Effector memory CD8-positive, alpha-beta T cell (primary cell): ENCODE data around the gene LPO.
A peak's percentile ranks its signal among the peaks of the same experiment; 100 is the strongest.

ENCODE experiments used
- ATAC-seq: fragments of 150-1000 bp; cut with Tn5 transposase; replicated peaks from 2 replicates; pipeline ENCODE4 v1.10.0; 2021; ENCODE audit warnings: mild to moderate bottlenecking, moderate library complexity
- DNase-seq, 3 experiments: peaks; one replicate each; pipeline ENCODE4 v3.0.0; 2021
- H3K27ac Mint-ChIP-seq, 2 donors: one replicate each; pipeline ENCODE4 v1.8.0; 2022; ENCODE audit warnings: mild to moderate bottlenecking in 2 of 2, mixed read lengths in 2 of 2, moderate library complexity in 2 of 2
- H3K27me3 Mint-ChIP-seq, 2 donors: one replicate each; pipeline ENCODE4 v1.8.0; 2022; ENCODE audit warnings: mixed read lengths in 2 of 2
- H3K36me3 Mint-ChIP-seq: one replicate; pipeline ENCODE4 v1.8.0; 2022; ENCODE audit warnings: mild to moderate bottlenecking, moderate library complexity, mixed read lengths; ENCODE audit not compliant: insufficient read depth
- H3K4me1 Mint-ChIP-seq, 2 donors: one replicate each; pipeline ENCODE4 v1.8.0; 2022; ENCODE audit warnings: low read depth in 2 of 2, mixed read lengths in 2 of 2
- H3K4me3 Mint-ChIP-seq, 2 donors: one replicate each; pipeline ENCODE4 v1.8.0; 2022; ENCODE audit warnings: mild to moderate bottlenecking in 2 of 2, mixed read lengths in 2 of 2, moderate library complexity in 2 of 2
- H3K9me3 Mint-ChIP-seq, 2 donors: one replicate each; pipeline ENCODE4 v1.8.0; 2022; ENCODE audit warnings: mixed read lengths in 2 of 2

LPO gene

DNA sequence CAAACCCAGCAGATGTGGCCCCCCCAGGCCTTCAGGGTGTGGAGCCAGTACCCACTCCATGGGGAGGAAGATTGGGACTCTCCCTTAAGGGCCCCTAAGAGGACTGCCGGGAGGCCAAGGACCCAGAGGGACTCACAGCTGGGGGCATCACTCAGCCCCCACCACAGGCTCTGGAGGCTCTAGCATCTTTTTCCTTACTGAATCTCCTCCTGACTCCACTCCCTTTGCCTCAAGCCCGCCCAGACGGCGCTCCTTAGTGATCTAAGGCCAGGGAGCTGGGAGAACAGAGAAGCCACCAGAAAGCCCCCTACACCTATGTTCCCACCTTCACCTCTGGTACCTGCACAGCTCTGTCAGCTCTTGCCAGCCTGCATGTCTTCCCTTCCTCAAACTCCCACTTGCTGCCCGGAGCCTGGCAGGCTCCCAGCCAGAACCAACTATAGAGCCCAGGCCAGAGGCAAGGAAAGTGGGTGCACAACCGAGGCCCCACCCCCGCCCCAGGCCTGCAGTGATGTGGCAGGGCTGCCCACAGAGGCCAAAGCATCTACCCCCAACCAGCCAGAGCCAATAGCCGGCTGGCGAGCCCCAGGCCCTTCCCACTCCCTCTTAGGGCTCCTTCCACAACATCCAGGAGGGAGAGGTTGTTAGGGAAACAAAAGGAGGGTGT lies 64.7 kb downstream of the LPO start:
- no peak for ATAC-seq
- peak overlapping the region in 1 of 2 donors; percentile 67 for H3K27ac Mint-ChIP-seq
- no peaks in the 10 kb centered on the region for H3K27me3 Mint-ChIP-seq
- peaks cover 9 to 12% of the 10 kb centered on the region in 2 donors for H3K4me1 Mint-ChIP-seq
- H3K36me3 Mint-ChIP-seq, result peaks cover 11% of the 10 kb centered on the region
- H3K4me3 Mint-ChIP-seq, result no peak overlapping the region
- DNase-seq, result no peak
- no peaks in the 10 kb centered on the region for H3K9me3 Mint-ChIP-seq

DNA sequence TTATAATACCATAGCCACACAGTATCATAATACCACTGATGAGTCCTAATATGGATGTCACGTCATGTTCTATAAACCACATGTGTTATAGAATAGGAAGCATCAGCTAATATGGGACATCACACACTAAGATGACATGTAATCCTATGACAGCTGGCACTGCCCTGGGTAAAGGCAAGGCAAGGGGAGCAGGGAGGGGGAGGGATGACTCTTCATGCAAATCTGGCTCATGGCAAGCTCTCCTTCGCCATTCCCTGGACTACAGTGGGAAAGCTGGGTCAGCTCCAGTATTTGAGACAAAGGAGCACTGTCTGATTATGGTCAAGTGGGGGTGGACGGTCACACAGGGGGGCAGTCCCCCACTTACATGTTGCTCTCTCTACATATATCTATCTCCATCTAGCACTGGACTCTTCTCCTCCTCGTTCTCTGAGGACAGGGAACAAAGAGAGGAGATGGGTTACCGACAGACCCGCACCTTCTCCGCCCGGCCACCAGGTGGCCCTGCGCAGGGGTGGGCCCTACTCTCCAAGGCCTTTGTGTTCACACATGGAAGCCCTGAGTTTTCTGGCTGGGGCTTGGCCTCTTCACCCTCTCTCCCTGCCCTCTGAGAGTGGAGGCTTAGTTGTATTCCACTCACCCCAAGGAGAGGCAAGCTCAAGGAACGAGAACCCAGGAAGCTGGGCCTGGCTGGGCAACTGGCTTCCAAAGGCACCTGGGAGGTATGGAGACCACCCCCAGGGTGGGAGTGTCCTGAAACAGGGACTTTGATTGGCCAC lies 65.8 kb downstream of the LPO start:
- no peaks in the 10 kb centered on the region for H3K9me3 Mint-ChIP-seq
- H3K36me3 Mint-ChIP-seq, result peaks cover 17% of the 10 kb centered on the region
- peaks cover 9 to 12% of the 10 kb centered on the region in 2 donors for H3K4me1 Mint-ChIP-seq
- no peaks in the 10 kb centered on the region for H3K27me3 Mint-ChIP-seq
- DNase-seq (peak; percentile 55 to 56 (median 55)), ATAC-seq (peak; percentile 91)
- no peak overlapping the region for H3K4me3 Mint-ChIP-seq
- peak overlapping the region in 1 of 2 donors; percentile 67 for H3K27ac Mint-ChIP-seq

DNA sequence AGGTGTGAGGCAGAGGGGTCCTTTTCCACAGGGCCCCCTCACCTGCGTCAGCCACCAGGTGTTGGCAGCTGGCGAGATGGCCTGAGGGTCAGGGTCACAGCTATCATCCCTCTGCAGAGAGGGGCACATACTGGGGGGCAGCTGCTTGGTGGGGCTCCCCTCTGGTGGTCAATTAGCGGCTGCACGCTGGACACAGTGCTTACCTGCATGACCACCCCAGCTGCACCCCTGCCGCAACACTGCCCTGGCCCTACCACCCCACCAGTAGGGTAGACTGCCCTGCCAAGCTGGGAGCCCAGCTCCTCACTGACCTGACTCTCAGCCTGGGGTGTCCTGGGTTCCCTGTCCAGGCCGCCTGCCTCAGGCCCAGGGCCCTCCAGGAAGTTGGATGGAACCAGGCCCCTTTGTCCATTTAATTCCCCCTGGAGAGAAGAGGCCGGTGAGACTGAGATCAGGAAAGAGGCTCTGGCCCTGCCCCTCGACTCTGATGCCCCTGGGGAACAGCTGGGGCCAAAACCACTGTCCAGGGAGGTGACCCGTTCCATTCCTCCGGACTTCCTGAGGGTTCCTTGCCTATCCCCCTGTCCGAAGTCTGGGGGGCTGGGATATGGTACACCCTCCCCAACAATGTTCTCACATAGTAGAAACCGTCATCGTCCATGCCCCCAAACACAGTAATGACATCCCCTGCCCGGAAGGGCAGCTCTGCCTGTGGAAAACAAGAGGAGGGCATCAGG lies 66.5 kb downstream of the LPO start:
- Mint-ChIP-seq H3K27me3 (no peaks in the 10 kb centered on the region), H3K4me1 (peaks cover 9 to 12% of the 10 kb centered on the region in 2 donors), H3K36me3 (peaks cover 19% of the 10 kb centered on the region), H3K27ac (no peak overlapping the region), H3K9me3 (no peaks in the 10 kb centered on the region), H3K4me3 (no peak overlapping the region)
- DNase-seq (no peak), ATAC-seq (no peak)

GRCh38 chr17:58305626-58306025 lies 67.2 kb downstream of the LPO start:
- Mint-ChIP-seq H3K27ac (no peak overlapping the region), H3K4me3 (no peak overlapping the region), H3K36me3 (peaks cover 19% of the 10 kb centered on the region), H3K27me3 (no peaks in the 10 kb centered on the region), H3K9me3 (no peaks in the 10 kb centered on the region), H3K4me1 (peaks cover 7 to 9% of the 10 kb centered on the region in 2 donors)
- no peak for DNase-seq
- ATAC-seq, result no peak

GRCh38 chr17:58306131-58306951 lies 68.0 kb downstream of the LPO start:
- Mint-ChIP-seq H3K4me3 (no peak overlapping the region), H3K27ac (peak overlapping the region in 1 of 2 donors; percentile 84), H3K36me3 (peaks cover 19% of the 10 kb centered on the region), H3K4me1 (peaks cover 4 to 6% of the 10 kb centered on the region in 2 donors), H3K27me3 (no peaks in the 10 kb centered on the region), H3K9me3 (no peaks in the 10 kb centered on the region)
- ATAC-seq, result no peak
- no peak for DNase-seq

GRCh38 chr17:58307468-58308172 lies 69.2 kb downstream of the LPO start:
- H3K4me3 Mint-ChIP-seq, result no peak overlapping the region
- H3K36me3 Mint-ChIP-seq, result peaks cover 23% of the 10 kb centered on the region
- peaks cover 4 to 6% of the 10 kb centered on the region in 2 donors for H3K4me1 Mint-ChIP-seq
- no peaks in the 10 kb centered on the region for H3K9me3 Mint-ChIP-seq
- ATAC-seq (no peak), DNase-seq (no peak)
- H3K27me3 Mint-ChIP-seq, result no peaks in the 10 kb centered on the region
- peak overlapping the region in 1 of 2 donors; percentile 84 for H3K27ac Mint-ChIP-seq

- H3K4me3 Mint-ChIP-seq, result no peak overlapping the region
- DNase-seq (no peak), ATAC-seq (no peak)
- peaks cover 25% of the 10 kb centered on the region for H3K36me3 Mint-ChIP-seq
- no peaks in the 10 kb centered on the region for H3K9me3 Mint-ChIP-seq
- no peaks in the 10 kb centered on the region for H3K27me3 Mint-ChIP-seq
- H3K4me1 Mint-ChIP-seq, result peaks cover 4 to 6% of the 10 kb centered on the region in 2 donors
- H3K27ac Mint-ChIP-seq, result peak overlapping the region in 1 of 2 donors; percentile 28
Observed at GRCh38 chr17:58308173-58308984, 70.0 kb downstream of the LPO start.

DNA sequence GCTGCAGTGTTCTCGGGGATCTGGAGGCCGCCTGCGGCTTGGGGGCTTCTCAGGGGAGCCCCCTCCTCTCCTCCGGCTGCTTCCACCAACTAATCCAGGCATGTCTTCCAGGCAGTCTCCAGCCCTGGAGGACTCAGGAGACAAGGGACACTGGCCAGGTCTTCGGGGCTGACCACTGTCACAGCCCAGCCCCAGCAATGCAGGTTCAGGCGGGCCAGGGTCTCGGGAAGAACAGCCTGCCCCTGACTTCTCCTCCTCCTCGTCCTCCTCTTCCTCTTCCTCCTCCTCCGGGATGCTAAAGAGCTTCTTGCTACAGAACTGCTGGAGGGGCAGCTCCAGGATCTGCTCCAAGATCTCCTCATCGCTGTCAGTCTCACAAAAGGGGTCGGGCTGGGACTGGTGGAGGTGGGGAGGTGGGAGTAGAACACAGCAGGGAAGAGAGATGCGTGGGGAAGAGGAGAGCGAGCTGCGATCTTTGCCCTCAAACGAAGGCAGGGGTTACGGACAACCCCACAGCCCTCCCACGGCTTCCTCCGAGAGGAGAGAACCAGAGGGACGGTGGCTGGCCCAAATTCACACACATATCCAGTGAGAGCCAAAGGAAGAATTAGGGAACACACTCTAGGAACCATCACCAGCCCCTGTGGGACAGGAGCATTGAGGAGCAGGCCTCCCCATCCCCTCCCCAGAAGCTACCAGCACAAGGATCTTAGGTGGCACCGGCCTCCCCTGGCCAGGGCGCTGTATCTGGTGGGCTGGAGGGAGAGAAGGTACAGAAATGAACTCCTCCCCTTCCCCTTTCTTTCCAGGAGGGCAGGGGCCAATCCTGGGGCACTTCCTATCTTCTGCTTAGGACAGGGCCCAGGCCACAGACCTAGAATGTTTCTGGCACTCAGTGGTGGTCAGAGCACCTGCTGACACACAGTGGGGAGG lies 70.9 kb downstream of the LPO start:
- ATAC-seq (no peak), DNase-seq (no peak)
- peak overlapping the region in 1 of 2 donors; percentile 71 for H3K27ac Mint-ChIP-seq
- no peak overlapping the region for H3K4me3 Mint-ChIP-seq
- no peaks in the 10 kb centered on the region for H3K27me3 Mint-ChIP-seq
- H3K36me3 Mint-ChIP-seq, result peaks cover 23% of the 10 kb centered on the region
- peaks cover 2 to 5% of the 10 kb centered on the region in 2 donors for H3K4me1 Mint-ChIP-seq
- H3K9me3 Mint-ChIP-seq, result no peaks in the 10 kb centered on the region

GRCh38 chr17:58309918-58310259 lies 71.5 kb downstream of the LPO start:
- Mint-ChIP-seq H3K4me1 (peaks cover 0 to 3% of the 10 kb centered on the region in 2 donors), H3K4me3 (no peak overlapping the region), H3K27ac (peak overlapping the region in 1 of 2 donors; percentile 65), H3K27me3 (no peaks in the 10 kb centered on the region), H3K36me3 (peaks cover 22% of the 10 kb centered on the region), H3K9me3 (no peaks in the 10 kb centered on the region)
- DNase-seq, result no peak
- no peak for ATAC-seq

DNA sequence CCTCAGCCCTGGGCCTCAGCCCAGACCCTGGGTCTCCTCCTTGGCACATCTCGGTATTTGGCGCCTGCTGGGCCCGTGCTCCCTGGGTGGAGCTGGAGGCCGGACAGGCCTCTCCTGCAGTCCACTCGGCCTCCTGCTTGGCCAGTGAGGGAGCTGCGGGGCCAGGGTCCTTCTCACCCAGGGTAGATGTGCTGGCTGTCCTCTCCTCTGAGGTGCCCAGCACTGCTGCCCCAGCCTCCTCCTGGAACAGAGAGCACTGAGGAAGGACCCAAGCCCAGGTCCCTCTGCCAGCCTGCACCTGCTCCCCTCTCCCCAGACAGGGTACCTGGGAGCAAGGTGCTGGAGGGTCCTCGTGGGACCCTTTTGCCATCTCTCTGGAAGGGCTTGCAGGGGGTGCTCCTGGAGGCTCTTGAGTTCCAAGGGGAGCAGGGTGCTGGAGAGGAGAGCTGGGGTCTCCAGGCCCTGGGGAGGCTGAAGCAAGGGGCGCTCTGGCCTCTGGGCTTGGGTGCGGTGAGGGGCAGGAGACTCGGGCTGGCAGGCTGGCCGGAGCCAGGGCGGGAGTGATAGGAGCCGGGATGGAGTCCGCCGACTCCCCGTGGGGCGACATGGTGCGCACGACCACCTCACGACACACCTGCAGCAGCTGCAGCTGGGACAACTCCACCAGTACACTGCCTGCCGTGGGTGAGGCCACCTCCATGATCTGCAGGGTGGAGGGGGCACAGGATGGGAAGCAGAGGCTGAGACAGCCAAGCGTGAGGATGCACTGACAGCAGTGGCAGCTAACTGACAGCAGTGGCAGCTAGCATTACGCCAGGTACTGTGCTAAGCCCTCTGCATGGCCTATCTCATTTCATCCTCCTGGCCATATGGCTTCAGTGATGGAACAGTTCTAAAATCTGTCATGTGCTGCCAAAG lies 72.4 kb downstream of the LPO start:
- DNase-seq, result no peak
- Mint-ChIP-seq H3K27me3 (no peaks in the 10 kb centered on the region), H3K27ac (peak overlapping the region in 1 of 2 donors; percentile 65), H3K36me3 (peaks cover 25% of the 10 kb centered on the region), H3K4me1 (peaks cover 0 to 3% of the 10 kb centered on the region in 2 donors), H3K9me3 (no peaks in the 10 kb centered on the region), H3K4me3 (no peak overlapping the region)
- ATAC-seq, result no peak
